Measurements from ENCODE around the gene C1orf232. TPM values are rescaled to one million over a fixed set of nuclear protein-coding genes. Genes with fewer than 3 reads are reported as not detected.

Gene C1orf232
- total RNA-seq, 4 donors from 2014 or later: not detected

DNA sequence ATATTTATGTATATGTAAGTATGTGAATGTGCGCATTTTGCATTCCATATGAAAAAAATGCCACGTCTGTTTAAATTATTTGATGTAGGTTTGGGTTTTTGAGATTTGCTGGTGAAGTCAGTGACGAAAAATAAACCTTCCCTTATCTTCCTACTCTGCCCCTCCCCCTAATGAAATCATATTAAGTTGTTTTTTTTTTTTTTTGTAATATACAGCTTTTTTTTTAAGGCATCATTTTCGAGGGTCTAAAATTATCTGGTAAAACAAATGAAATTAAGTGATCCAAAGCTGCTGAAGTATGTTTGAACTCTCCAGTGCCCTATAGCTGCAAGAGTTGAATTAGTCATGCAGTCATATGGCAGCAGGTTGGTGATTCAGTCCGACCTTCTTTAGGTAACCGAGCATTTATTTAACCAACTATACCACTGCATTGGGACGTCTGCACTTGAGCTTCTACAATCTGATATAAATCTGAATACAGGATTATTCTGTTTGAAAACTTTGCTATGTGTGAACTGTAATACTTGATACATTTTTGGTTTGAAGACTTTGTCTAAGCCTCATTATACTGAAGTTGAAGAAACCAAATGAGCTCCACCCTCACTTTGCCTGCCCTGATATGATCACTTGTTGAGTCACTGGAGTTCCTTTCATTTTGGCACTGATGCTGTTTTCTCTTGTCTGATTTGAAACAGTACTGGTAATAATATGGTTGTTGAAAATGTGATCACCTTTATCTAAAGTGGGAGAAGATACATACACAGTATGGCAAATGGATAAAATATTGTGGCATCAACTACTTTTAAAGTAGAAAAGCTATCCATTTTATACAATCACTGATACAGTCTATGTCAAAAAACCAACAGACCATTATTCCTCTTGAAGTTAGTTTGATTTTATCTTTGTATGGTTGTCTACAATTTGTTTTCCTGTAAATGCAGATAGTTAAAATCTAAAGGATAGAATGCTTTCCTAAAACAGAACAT is 45.5 kb downstream of the C1orf232 start:
- H3K4me1 ChIP-seq: peaks cover 12 to 73% (median 46%) of the 10 kb centered on the region in 4 donors
- in situ Hi-C loops (cut with MboI; ENCODE audit: low pct_ligation_motif_present in 1 of 4, low pct_unique_long_range_greater_than_20kb in 1 of 4, low sequenced_read_pairs in 3 of 4) (no loop called here), intact Hi-C loops (cut with DNase I; ENCODE audit: low total_unique reads) (no loop called here)
- TF ChIP-seq, protein P1, sequence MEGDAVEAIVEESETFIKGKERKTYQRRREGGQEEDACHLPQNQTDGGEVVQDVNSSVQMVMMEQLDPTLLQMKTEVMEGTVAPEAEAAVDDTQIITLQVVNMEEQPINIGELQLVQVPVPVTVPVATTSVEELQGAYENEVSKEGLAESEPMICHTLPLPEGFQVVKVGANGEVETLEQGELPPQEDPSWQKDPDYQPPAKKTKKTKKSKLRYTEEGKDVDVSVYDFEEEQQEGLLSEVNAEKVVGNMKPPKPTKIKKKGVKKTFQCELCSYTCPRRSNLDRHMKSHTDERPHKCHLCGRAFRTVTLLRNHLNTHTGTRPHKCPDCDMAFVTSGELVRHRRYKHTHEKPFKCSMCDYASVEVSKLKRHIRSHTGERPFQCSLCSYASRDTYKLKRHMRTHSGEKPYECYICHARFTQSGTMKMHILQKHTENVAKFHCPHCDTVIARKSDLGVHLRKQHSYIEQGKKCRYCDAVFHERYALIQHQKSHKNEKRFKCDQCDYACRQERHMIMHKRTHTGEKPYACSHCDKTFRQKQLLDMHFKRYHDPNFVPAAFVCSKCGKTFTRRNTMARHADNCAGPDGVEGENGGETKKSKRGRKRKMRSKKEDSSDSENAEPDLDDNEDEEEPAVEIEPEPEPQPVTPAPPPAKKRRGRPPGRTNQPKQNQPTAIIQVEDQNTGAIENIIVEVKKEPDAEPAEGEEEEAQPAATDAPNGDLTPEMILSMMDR (IDR thresholded peaks at IDR 0.05): no peak
- TF ChIP-seq POLR2A (IDR thresholded peaks at IDR 0.05) (no peak), POLR2AphosphoS5 (IDR thresholded peaks at IDR 0.05) (no peak), EP300 (IDR thresholded peaks at IDR 0.05; ENCODE audit: low read depth) (no peak)
- peak overlapping the region; percentile 18 to 95 (median 68) for H3K27ac ChIP-seq
- H3K36me3 ChIP-seq: peaks cover 0 to 8% (median 0%) of the 10 kb centered on the region in 4 donors
- 88 to 91% methylated on average over 7 of the region's 7 CpGs for WGBS, 2 donors (ENCODE audit: low coverage in 1 of 2)
- no peak overlapping the region for H3K4me3 ChIP-seq
- DNase-seq: no peak
- no peaks in the 10 kb centered on the region for H3K9me3 ChIP-seq
- H3K27me3 ChIP-seq: no peaks in the 10 kb centered on the region

DNA sequence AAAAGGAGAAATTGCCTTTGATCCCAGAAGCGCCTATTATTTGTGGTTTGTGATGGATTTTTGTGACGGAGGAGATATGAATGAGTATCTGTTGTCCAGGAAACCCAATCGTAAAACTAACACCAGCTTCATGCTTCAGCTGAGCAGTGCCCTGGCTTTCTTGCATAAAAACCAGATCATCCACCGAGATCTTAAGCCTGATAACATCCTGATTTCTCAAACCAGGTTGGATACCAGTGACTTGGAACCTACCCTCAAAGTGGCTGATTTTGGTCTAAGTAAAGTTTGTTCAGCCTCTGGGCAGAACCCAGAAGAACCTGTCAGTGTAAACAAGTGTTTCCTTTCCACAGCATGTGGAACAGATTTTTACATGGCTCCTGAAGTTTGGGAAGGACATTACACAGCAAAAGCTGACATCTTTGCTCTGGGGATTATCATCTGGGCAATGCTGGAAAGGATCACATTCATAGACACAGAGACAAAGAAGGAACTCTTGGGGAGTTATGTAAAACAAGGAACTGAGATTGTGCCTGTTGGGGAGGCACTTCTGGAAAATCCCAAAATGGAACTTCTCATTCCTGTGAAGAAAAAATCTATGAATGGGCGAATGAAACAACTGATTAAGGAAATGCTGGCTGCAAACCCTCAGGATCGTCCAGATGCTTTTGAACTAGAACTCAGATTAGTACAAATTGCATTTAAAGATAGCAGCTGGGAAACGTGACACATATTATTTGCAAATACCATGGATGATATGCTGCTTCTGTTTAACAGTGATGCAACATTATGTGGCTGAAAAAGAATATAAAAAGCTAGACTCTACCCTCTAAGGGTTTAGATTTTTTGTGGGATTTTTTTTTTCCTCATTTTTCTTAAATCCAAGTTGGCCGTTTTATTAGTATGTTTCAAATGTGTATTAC is 46.6 kb downstream of the C1orf232 start:
- intact Hi-C loops (cut with DNase I; ENCODE audit: low total_unique reads): no loop called here
- Histone ChIP-seq H3K36me3 (peaks cover 0 to 8% (median 2%) of the 10 kb centered on the region in 4 donors), H3K4me3 (no peak overlapping the region), H3K27ac (peak overlapping the region; percentile 45 to 95 (median 76)), H3K27me3 (no peaks in the 10 kb centered on the region), H3K9me3 (no peaks in the 10 kb centered on the region), H3K4me1 (peaks cover 12 to 67% (median 38%) of the 10 kb centered on the region in 4 donors)
- WGBS, 2 donors (ENCODE audit: low coverage in 1 of 2): 51 to 55% methylated on average over 7 to 8 of the region's 8 CpGs
- DNase-seq: no peak
- in situ Hi-C loops (cut with MboI; ENCODE audit: low pct_ligation_motif_present in 1 of 4, low pct_unique_long_range_greater_than_20kb in 1 of 4, low sequenced_read_pairs in 3 of 4): no loop called here
- peak in 1 of 3 donors; percentile 76 for TF ChIP-seq POLR2AphosphoS5 (IDR thresholded peaks at IDR 0.05)
- TF ChIP-seq, protein P1 (IDR thresholded peaks at IDR 0.05): no peak

DNA sequence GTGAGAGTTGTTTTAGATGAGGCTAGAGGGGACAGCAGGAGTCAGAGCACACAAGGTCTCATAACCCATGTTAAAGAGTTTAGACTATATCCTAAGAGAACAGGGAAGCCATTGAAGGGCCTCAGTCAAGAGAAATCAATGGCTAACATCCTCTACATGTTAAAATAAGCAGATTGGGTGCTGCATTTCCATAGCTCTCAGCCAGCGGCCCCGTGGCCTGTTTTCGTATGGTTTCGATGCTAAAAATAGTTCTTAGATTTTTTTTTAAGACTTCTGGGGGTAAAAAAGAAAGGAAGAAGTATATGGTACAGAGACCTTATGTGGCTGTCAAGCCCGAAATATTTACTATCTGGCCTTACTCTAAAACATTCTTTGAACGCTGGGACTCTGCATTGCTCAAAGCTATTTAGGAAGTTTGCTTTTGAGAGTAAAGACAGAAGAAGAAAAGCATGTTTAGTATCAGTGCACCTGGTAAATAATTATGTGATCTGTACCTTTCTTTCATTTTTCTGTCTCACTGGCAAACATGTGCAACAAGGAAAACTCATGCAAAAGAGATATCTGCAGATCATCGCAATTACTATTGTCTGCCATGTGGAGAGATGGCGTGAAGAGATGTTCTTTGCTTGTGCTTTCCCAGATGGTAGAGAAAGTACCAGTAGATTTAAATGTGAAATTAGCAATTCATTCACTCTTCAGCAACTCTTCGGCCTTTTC is 48.7 kb downstream of the C1orf232 start:
- 67 to 68% methylated on average over 9 of the region's 9 CpGs for WGBS, 2 donors (ENCODE audit: low coverage in 1 of 2)
- in situ Hi-C loops (cut with MboI; ENCODE audit: low pct_ligation_motif_present in 1 of 4, low pct_unique_long_range_greater_than_20kb in 1 of 4, low sequenced_read_pairs in 3 of 4) (no loop called here), intact Hi-C loops (cut with DNase I; ENCODE audit: low total_unique reads) (no loop called here)
- TF ChIP-seq POLR2AphosphoS5 (IDR thresholded peaks at IDR 0.05) (no peak), EP300 (IDR thresholded peaks at IDR 0.05; ENCODE audit: low read depth) (no peak), POLR2A (IDR thresholded peaks at IDR 0.05) (no peak)
- TF ChIP-seq, protein P1 (IDR thresholded peaks at IDR 0.05): no peak
- H3K36me3 ChIP-seq: peaks cover 0 to 9% (median 4%) of the 10 kb centered on the region in 4 donors
- H3K27me3 ChIP-seq: no peaks in the 10 kb centered on the region
- no peak overlapping the region for H3K4me3 ChIP-seq
- peaks cover 6 to 60% (median 25%) of the 10 kb centered on the region in 4 donors for H3K4me1 ChIP-seq
- no peaks in the 10 kb centered on the region for H3K9me3 ChIP-seq
- no peak for DNase-seq
- peak overlapping the region in 3 of 4 donors; percentile 4 to 45 (median 5) for H3K27ac ChIP-seq

Data from transverse colon (tissue), 4 donors.